Activated CD4-positive, alpha-beta memory T cell treated with anti-CD3 and anti-CD28 coated beads for 36 hours (primary cell): ENCODE measurements around the gene ACHE. TPM values are rescaled to one million over a fixed set of nuclear protein-coding genes. Genes with fewer than 3 reads are reported as not detected.

ENCODE experiments used
- CTCF ChIA-PET: fragments of 350-600 bp; sonication (Branson Sonifier 250); formaldehyde crosslinking; loops from one replicate; lab custom pipeline; 2021; ENCODE audit warnings: antibody characterized with exemption, inconsistent platforms; lab: Charles Lee
- POLR2A ChIA-PET: fragments of 350-600 bp; sonication (Branson Sonifier 250); formaldehyde crosslinking; loops from one replicate; lab custom pipeline; 2021; ENCODE audit warnings: antibody characterized with exemption; lab: Charles Lee
- DNase-seq: peaks from one replicate; pipeline ENCODE4 v3.0.0-alpha.2; 2020
- H3K27ac Mint-ChIP-seq: one replicate; pipeline ENCODE4 v1.8.0; 2021; ENCODE audit warnings: mixed read lengths
- H3K27me3 Mint-ChIP-seq: one replicate; pipeline ENCODE4 v1.8.0; 2021; ENCODE audit warnings: mixed read lengths
- H3K36me3 Mint-ChIP-seq: one replicate; pipeline ENCODE4 v1.8.0; 2021; ENCODE audit warnings: mixed read lengths
- H3K4me1 Mint-ChIP-seq: one replicate; pipeline ENCODE4 v1.8.0; 2021; ENCODE audit warnings: low read depth, mixed read lengths
- H3K4me3 Mint-ChIP-seq: one replicate; pipeline ENCODE4 v1.8.0; 2021; ENCODE audit warnings: mild to moderate bottlenecking, mixed read lengths
- H3K9me3 Mint-ChIP-seq: one replicate; pipeline ENCODE4 v1.8.0; 2021; ENCODE audit warnings: mixed read lengths
- intact Hi-C: fragments of 100-400 bp; cut with micrococcal nuclease; formaldehyde crosslinking; loops from one replicate; pipeline ENCODE4 v1.15.1; 2023
- total RNA-seq, 2 experiments: library from RNA; stranded (reverse); gene quantifications; one replicate each; pipeline ENCODE4 v1.2.3, GENCODE V29; 2021

The ACHE gene
- total RNA-seq, 2 experiments from 2014 or later, result not detected

- POLR2A ChIA-PET, result interaction anchor here (1.4 kb wide), 1 partner anchor 21 kb away, joined by 4 read pairs; the partner anchor contains the start of gene SRRT
- CTCF ChIA-PET, result interaction anchor here (0.6 to 4.3 kb wide), 11 partner anchors 9 to 387 kb away, joined by 3 to 37 read pairs (median 6); no protein-coding TSS in a partner anchor
- H3K9me3 Mint-ChIP-seq, result no peaks in the 10 kb centered on the region
- no peaks in the 10 kb centered on the region for H3K36me3 Mint-ChIP-seq
- peaks cover 11% of the 10 kb centered on the region for H3K4me1 Mint-ChIP-seq
- intact Hi-C loops, result loop anchor here (2.0 to 5.0 kb wide), 3 partner anchors 71 to 181 kb away; partner anchors contain the start of gene MUC12
- H3K27ac Mint-ChIP-seq, result no peak overlapping the region
- peaks cover 46% of the 10 kb centered on the region for H3K27me3 Mint-ChIP-seq
- H3K4me3 Mint-ChIP-seq, result peak overlapping the region; percentile 46
- no peak for DNase-seq
Measured at GRCh38 chr7:100895956-100896731, 456 bp upstream of the ACHE start.

GRCh38 chr7:100894860-100895700 is 608 bp downstream of the ACHE start:
- intact Hi-C loops, result loop anchor here (2.0 to 5.0 kb wide), 3 partner anchors 72 to 182 kb away; partner anchors contain the start of gene MUC12
- no peak overlapping the region for H3K4me3 Mint-ChIP-seq
- H3K36me3 Mint-ChIP-seq, result no peaks in the 10 kb centered on the region
- H3K4me1 Mint-ChIP-seq, result peaks cover 17% of the 10 kb centered on the region
- peak; percentile 60 for DNase-seq
- POLR2A ChIA-PET, result interaction anchor here (1.4 kb wide), 1 partner anchor 20 kb away, joined by 4 read pairs; the partner anchor contains the start of gene SRRT
- CTCF ChIA-PET, result interaction anchor here (0.6 to 3.1 kb wide), 19 partner anchors 8 to 388 kb away, joined by 3 to 17 read pairs (median 4); partner anchors contain the start of genes SRRT and TRIM56
- no peaks in the 10 kb centered on the region for H3K9me3 Mint-ChIP-seq
- H3K27me3 Mint-ChIP-seq, result peaks cover 40% of the 10 kb centered on the region
- H3K27ac Mint-ChIP-seq, result no peak overlapping the region

DNA sequence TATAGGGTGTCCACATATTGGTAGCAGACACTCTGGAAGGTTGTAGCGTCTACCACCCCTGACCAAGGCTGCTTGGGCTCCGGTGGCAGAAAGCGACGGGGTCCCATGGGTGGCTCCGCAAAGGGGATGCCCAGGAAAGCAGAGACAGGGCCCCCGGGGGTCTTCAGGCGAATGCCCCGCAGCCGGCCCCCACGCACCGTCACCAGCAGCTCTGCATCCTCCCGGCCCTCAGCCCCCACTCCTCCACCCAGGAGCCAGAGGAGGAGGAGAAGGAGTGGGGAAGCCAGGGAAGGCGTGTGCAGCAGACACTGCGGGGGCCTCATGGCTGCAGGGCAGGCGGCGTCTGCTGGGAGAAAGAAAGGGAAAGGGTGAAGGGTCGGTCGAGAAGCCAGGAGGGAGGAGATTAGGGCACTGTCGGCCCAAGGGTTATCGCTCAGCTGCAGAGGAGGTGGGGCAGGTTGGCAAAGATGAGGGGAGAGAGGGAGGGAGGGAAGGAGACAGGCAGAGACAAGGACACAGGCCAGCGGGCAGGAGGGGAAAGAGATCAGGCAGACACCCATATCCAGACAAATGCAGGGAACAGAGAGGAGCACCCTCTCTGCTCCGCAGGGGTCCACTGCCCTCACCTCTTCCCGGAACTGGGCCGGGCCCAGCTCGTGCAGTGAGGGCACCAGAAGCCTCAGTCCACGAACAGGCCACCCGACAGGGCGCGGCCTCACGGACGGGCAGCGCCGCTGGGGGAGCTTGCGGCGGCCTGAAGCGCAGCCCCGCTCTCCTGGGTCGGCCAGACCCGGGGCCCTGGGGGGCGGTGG is 1.6 kb downstream of the ACHE start:
- CTCF ChIA-PET, result interaction anchor here (0.9 to 3.1 kb wide), 15 partner anchors 17 to 389 kb away, joined by 3 to 17 read pairs (median 6); partner anchors contain the start of genes SRRT and TRIM56
- Mint-ChIP-seq H3K4me1 (peaks cover 18% of the 10 kb centered on the region), H3K27me3 (peaks cover 37% of the 10 kb centered on the region), H3K9me3 (no peaks in the 10 kb centered on the region), H3K36me3 (no peaks in the 10 kb centered on the region), H3K27ac (no peak overlapping the region), H3K4me3 (no peak overlapping the region)
- POLR2A ChIA-PET, result interaction anchor here (1.4 kb wide), 1 partner anchor 19 kb away, joined by 4 read pairs; the partner anchor contains the start of gene SRRT
- DNase-seq, result no peak
- intact Hi-C loops, result loop anchor here (2.0 kb wide), 1 partner anchor 165 kb away; no protein-coding TSS in a partner anchor

DNA sequence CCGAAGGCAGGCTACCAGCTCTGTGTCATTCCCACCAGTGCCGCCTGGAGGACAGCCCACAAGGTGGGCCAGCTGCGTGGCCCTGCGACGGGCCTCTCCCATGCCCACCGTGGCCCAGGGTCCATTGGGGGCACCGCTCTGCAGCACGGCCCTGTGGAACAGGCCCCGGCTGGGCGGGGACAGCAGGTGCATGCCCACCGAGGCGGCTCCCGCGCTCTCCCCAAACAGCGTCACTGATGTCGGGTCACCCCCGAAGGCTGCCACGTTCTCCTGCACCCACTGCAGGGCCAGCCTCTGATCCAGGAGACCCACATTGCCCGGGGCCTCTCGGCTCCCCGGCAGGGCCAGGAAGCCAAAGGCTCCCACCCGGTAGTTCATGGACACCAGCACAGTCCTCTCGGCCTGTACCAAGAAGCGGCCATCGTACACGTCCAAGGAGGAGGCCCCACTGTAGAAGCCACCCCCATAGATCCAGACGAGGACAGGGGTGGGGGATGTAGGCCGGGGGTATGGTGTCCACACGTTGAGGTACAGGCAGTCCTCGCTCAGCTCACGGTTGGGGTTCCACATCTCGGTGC is 2.3 kb downstream of the ACHE start:
- no peak overlapping the region for H3K4me3 Mint-ChIP-seq
- intact Hi-C loops, result no loop called here
- H3K27me3 Mint-ChIP-seq, result peaks cover 37% of the 10 kb centered on the region
- H3K4me1 Mint-ChIP-seq, result peaks cover 21% of the 10 kb centered on the region
- H3K36me3 Mint-ChIP-seq, result peaks cover 4% of the 10 kb centered on the region
- ChIA-PET CTCF (interaction anchor here (1.0 to 3.1 kb wide), 4 partner anchors 34 to 184 kb away, joined by 3 to 17 read pairs (median 9); no protein-coding TSS in a partner anchor), POLR2A (no interaction called here)
- no peak overlapping the region for H3K27ac Mint-ChIP-seq
- DNase-seq, result no peak
- no peaks in the 10 kb centered on the region for H3K9me3 Mint-ChIP-seq

- CTCF ChIA-PET, result interaction anchor here (1.0 to 3.1 kb wide), 2 partner anchors 167 to 185 kb away, joined by 5 to 13 read pairs; no protein-coding TSS in a partner anchor
- Mint-ChIP-seq H3K36me3 (peaks cover 11% of the 10 kb centered on the region), H3K27ac (no peak overlapping the region), H3K9me3 (no peaks in the 10 kb centered on the region), H3K4me3 (no peak overlapping the region), H3K27me3 (peaks cover 31% of the 10 kb centered on the region), H3K4me1 (peaks cover 29% of the 10 kb centered on the region)
- intact Hi-C loops, result no loop called here
- DNase-seq, result no peak
- POLR2A ChIA-PET, result no interaction called here
Measured at GRCh38 chr7:100892364-100893317, 3.0 kb downstream of the ACHE start.

GRCh38 chr7:100891568-100892247 is 4.0 kb downstream of the ACHE start:
- ChIA-PET CTCF (interaction anchor here (0.7 to 2.7 kb wide), 2 partner anchors 18 to 167 kb away, joined by 3 to 16 read pairs; no protein-coding TSS in a partner anchor), POLR2A (no interaction called here)
- H3K4me3 Mint-ChIP-seq, result peak overlapping the region; percentile 57
- peaks cover 38% of the 10 kb centered on the region for H3K4me1 Mint-ChIP-seq
- H3K27ac Mint-ChIP-seq, result no peak overlapping the region
- H3K9me3 Mint-ChIP-seq, result no peaks in the 10 kb centered on the region
- H3K27me3 Mint-ChIP-seq, result peaks cover 27% of the 10 kb centered on the region
- intact Hi-C loops, result no loop called here
- no peak for DNase-seq
- H3K36me3 Mint-ChIP-seq, result peaks cover 20% of the 10 kb centered on the region

DNA sequence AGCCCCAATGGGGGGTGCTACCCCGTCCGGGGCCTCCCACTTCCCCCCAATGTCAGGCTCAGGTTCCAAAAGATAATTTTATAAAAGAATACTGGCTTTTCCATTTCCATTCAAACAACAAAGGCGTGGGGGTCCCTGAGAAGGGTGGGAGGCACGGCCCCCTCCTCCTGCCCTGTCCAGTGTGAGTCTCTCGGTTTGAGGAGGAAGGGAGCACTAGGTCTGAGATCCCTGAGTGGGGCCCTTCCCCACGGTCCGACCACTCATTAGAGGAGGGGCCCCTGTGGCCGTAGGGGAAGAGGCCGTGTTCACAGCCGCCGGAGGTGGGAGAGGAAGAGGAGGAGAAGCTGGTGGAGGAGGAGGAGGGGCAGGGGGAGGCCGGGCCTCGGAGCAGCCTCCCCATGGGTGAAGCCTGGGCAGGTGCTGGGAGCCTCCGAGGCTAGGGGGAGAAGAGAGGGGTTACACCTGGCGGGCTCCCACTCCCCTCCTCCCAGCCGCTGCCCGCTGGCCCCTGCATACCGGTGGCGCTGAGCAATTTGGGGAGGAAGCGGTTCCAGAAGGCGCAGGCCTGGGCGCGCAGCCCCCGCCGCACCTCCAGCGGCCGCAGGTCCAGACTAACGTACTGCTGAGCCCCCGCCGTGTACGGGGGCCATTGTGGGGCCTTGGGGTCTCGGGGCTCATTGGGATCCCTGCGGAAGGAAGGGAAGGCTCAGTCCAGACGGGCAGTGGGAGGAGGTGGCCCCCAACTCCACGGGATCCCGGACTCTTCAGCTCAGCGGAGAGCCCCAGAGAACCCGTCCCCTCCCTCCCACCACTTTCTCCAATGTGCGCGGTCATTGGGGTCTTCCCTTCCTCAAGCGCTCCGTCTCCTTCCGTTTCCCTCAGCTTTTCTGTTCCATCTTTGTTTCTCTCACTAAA is 4.8 kb downstream of the ACHE start:
- Mint-ChIP-seq H3K4me3 (peak overlapping the region; percentile 79), H3K27ac (no peak overlapping the region), H3K36me3 (peaks cover 27% of the 10 kb centered on the region), H3K27me3 (peaks cover 21% of the 10 kb centered on the region), H3K4me1 (peaks cover 39% of the 10 kb centered on the region), H3K9me3 (no peaks in the 10 kb centered on the region)
- ChIA-PET CTCF (interaction anchor here (0.7 to 3.1 kb wide), 7 partner anchors 7 to 253 kb away, joined by 3 to 19 read pairs (median 7); partner anchors contain the start of genes SLC12A9 and TRIM56), POLR2A (interaction anchor here (0.6 to 6.2 kb wide), 2 partner anchors 15 to 59 kb away, joined by 3 to 107 read pairs; partner anchors contain the start of gene SRRT)
- DNase-seq, result no peak
- intact Hi-C loops, result no loop called here

- Mint-ChIP-seq H3K4me3 (peak within 1 kb of the TSS; percentile 79), H3K4me1 (peaks cover 49% of the 10 kb centered on the region), H3K27ac (peak within 1 kb of the TSS; percentile 84), H3K27me3 (peaks cover 19% of the 10 kb centered on the region), H3K36me3 (peaks cover 40% of the 10 kb centered on the region), H3K9me3 (no peaks in the 10 kb centered on the region)
- CTCF ChIA-PET, result interaction anchor here (0.6 to 3.1 kb wide), 15 partner anchors 9 to 355 kb away, joined by 3 to 19 read pairs (median 5); partner anchors contain the start of genes POP7, SLC12A9, SRRT and TRIM56
- intact Hi-C loops, result loop anchor here (1.0 to 5.0 kb wide), 2 partner anchors 14 to 283 kb away; partner anchors contain the start of gene SRRT
- POLR2A ChIA-PET, result interaction anchor here (0.6 to 6.2 kb wide), 8 partner anchors 13 to 355 kb away, joined by 3 to 107 read pairs (median 4); partner anchors contain the start of genes FIS1, GNB2, PLOD3 and POP7
- no peak for DNase-seq
Measured at GRCh38 chr7:100888988-100889750, 6.5 kb downstream of the ACHE start, which contains the start of gene UFSP1. Gene UFSP1, minus strand, starts transcription at chr7:100889715. Its CDS starts 444 bp downstream, at chr7:100889271.
